GM13976 (cell line): Measurements from ENCODE around the gene ZNF280D.

ENCODE experiments used
- DNase-seq: peaks from one replicate; pipeline ENCODE4 v3.0.0; 2012; ENCODE audit warnings: low spot score
- CTCF ChIP-seq: IDR thresholded peaks from 2 replicates; pipeline ENCODE4 v1.5.1; 2012; ENCODE audit warnings: borderline replicate concordance, mild to moderate bottlenecking; ENCODE audit not compliant: insufficient read depth; ENCODE audit errors: extremely low read depth, missing control alignments, control extremely low read depth
- in situ Hi-C: fragments of 300-500 bp; cut with MboI; formaldehyde crosslinking; loops from one replicate; pipeline ENCODE4 v1.12.0; 2022; ENCODE audit warnings: low sequenced_read_pairs, mixed read lengths, inconsistent platforms; ENCODE audit not compliant: unreplicated experiment

ZNF280D gene

GRCh38 chr15:56763141-56763895 lies 30.0 kb upstream of the ZNF280D start:
- DNase-seq, result no peak
- no peak for TF ChIP-seq CTCF
- in situ Hi-C loops, result no loop called here

- TF ChIP-seq CTCF, result no peak
- in situ Hi-C loops, result no loop called here
- DNase-seq, result no peak
Observed at GRCh38 chr15:56760186-56760585, 26.9 kb upstream of the ZNF280D start.

- no peak for TF ChIP-seq CTCF
- DNase-seq, result no peak
- in situ Hi-C loops, result no loop called here
Observed at GRCh38 chr15:56759450-56759845, 26.1 kb upstream of the ZNF280D start.

- DNase-seq, result no peak
- no peak for TF ChIP-seq CTCF
- in situ Hi-C loops, result no loop called here
Observed at GRCh38 chr15:56758770-56759449, 25.6 kb upstream of the ZNF280D start.

- DNase-seq, result no peak
- TF ChIP-seq CTCF, result no peak
- in situ Hi-C loops, result no loop called here
Observed at GRCh38 chr15:56757875-56758274, 24.6 kb upstream of the ZNF280D start.

GRCh38 chr15:56754772-56755370 lies 21.6 kb upstream of the ZNF280D start:
- in situ Hi-C loops, result no loop called here
- TF ChIP-seq CTCF, result no peak
- DNase-seq, result no peak
